Spinal cord (tissue), 10 donors: ENCODE data around the gene AK4. TPM values are rescaled to one million over a fixed set of nuclear protein-coding genes. Genes with fewer than 3 reads are reported as not detected.
"Not testable (repeated sequence)": the region's sequence is repeated elsewhere in the genome, so short reads cannot be mapped to it uniquely, and the experiment has no call there.

Experiments
- DNase-seq, 6 donors: peaks; one replicate each; pipeline versions ENCODE4 v3.0.0 to v3.0.0-alpha.2; 2013 to 2015; ENCODE audit warnings: low spot score in 6 of 6, low read depth in 4 of 6
- H3K27ac ChIP-seq: one replicate; pipeline ENCODE4 v1.5.1; 2013; ENCODE audit warnings: low read depth, low read length, control low read depth
- H3K27me3 ChIP-seq: one replicate; pipeline ENCODE4 v1.6.1; 2013; ENCODE audit warnings: low read length; ENCODE audit not compliant: control insufficient read depth, insufficient read depth
- H3K36me3 ChIP-seq: one replicate; pipeline ENCODE4 v1.6.1; 2013; ENCODE audit warnings: low read length; ENCODE audit not compliant: control insufficient read depth, insufficient read depth
- H3K4me1 ChIP-seq: one replicate; pipeline ENCODE4 v1.6.1; 2013; ENCODE audit warnings: low read length; ENCODE audit not compliant: control insufficient read depth, insufficient read depth
- H3K4me3 ChIP-seq: one replicate; pipeline ENCODE4 v1.5.1; 2013; ENCODE audit warnings: low read depth, low read length, control low read depth
- H3K9me3 ChIP-seq: one replicate; pipeline ENCODE4 v1.6.1; 2013; ENCODE audit warnings: low read length; ENCODE audit not compliant: control insufficient read depth, insufficient read depth
- WGBS: methylation state at CpG from one replicate; pipeline ENCODE4 v1.1.5; 2013; ENCODE audit warnings: missing lambda C conversion rate; ENCODE audit not compliant: insufficient coverage; 5-methylcytosine and 5-hydroxymethylcytosine counted together
- polyA plus RNA-seq, 2 donors: library from polyadenylated mRNA; unstranded; fragments of 120-200 nt; gene quantifications; one replicate each; pipeline ENCODE4 v1.2.1, GENCODE V29; 2013; ENCODE audit not compliant: insufficient read length in 2 of 2
- total RNA-seq, 2 donors: library from RNA; depleted of rRNA in 1 of 2; stranded (reverse); fragments of 120-200 nt in 1 of 2; fragments of >200 nt in 1 of 2; gene quantifications; one replicate each; pipeline versions ENCODE4 v1.2.3 to v1.2.4, GENCODE V29; 2013 to 2014
- donor health status: healthy.

The AK4 gene
- total and polyA plus RNA-seq, 4 donors, result 19.2 to 36.2 (median 26.5) TPM

- peaks cover 14% of the 10 kb centered on the region for H3K4me1 ChIP-seq
- H3K27ac ChIP-seq, result peak overlapping the region; percentile 29
- 0% methylated on average over 65 of the region's 73 CpGs for WGBS
- H3K9me3 ChIP-seq, result no peaks in the 10 kb centered on the region
- no peaks in the 10 kb centered on the region for H3K36me3 ChIP-seq
- peak in 2 of 6 donors; percentile 65 to 72 for DNase-seq
- peak overlapping the region; percentile 62 for H3K4me3 ChIP-seq
- peaks cover 20% of the 10 kb centered on the region for H3K27me3 ChIP-seq
These were observed 746 bp downstream of the AK4 start for GRCh38 chr1:65148548-65149350.

- 16% methylated on average over 5 of the region's 14 CpGs for WGBS
- Histone ChIP-seq H3K4me3 (peak overlapping the region; percentile 62), H3K36me3 (no peaks in the 10 kb centered on the region), H3K27ac (peak overlapping the region; percentile 29), H3K9me3 (no peaks in the 10 kb centered on the region), H3K27me3 (peaks cover 20% of the 10 kb centered on the region), H3K4me1 (peaks cover 14% of the 10 kb centered on the region)
- peak in 1 of 6 donors; percentile 61 for DNase-seq
These were observed 1.5 kb downstream of the AK4 start for GRCh38 chr1:65149351-65150107.

GRCh38 chr1:65150108-65150463, 2.1 kb downstream of the AK4 start:
- DNase-seq, result no peak
- Histone ChIP-seq H3K27ac (no peak overlapping the region), H3K27me3 (peaks cover 20% of the 10 kb centered on the region)

GRCh38 chr1:65150583-65151263, 2.7 kb downstream of the AK4 start:
- WGBS, result 80% methylated on average over 20 of the region's 23 CpGs
- no peaks in the 10 kb centered on the region for H3K9me3 ChIP-seq
- peaks cover 20% of the 10 kb centered on the region for H3K27me3 ChIP-seq
- DNase-seq, result peak in 1 of 6 donors; percentile 84
- H3K4me1 ChIP-seq, result peaks cover 14% of the 10 kb centered on the region
- no peaks in the 10 kb centered on the region for H3K36me3 ChIP-seq
- H3K4me3 ChIP-seq, result no peak overlapping the region
- no peak overlapping the region for H3K27ac ChIP-seq

More at GRCh38 chr1:65150108-65150463, 2.1 kb downstream of the AK4 start:
- H3K4me3 ChIP-seq, result no peak overlapping the region
- H3K9me3 ChIP-seq, result no peaks in the 10 kb centered on the region
- peaks cover 14% of the 10 kb centered on the region for H3K4me1 ChIP-seq
- no peaks in the 10 kb centered on the region for H3K36me3 ChIP-seq

GRCh38 chr1:65151641-65152040, 3.6 kb downstream of the AK4 start:
- no CpG with 5 or more reads among the region's 1 CpG for WGBS
- H3K4me1 ChIP-seq, result peaks cover 14% of the 10 kb centered on the region
- no peak for DNase-seq
- no peak overlapping the region for H3K4me3 ChIP-seq
- peaks cover 13% of the 10 kb centered on the region for H3K27me3 ChIP-seq
- no peak overlapping the region for H3K27ac ChIP-seq
- H3K36me3 ChIP-seq, result no peaks in the 10 kb centered on the region
- no peaks in the 10 kb centered on the region for H3K9me3 ChIP-seq

- Histone ChIP-seq H3K9me3 (no peaks in the 10 kb centered on the region), H3K36me3 (no peaks in the 10 kb centered on the region), H3K4me1 (peaks cover 4% of the 10 kb centered on the region), H3K27me3 (peaks cover 7% of the 10 kb centered on the region), H3K27ac (no peak overlapping the region), H3K4me3 (no peak overlapping the region)
- 94% methylated on average over 3 of the region's 4 CpGs for WGBS
- no peak for DNase-seq
These were observed 5.6 kb downstream of the AK4 start for GRCh38 chr1:65153635-65154034.

- Histone ChIP-seq H3K27me3 (no peaks in the 10 kb centered on the region), H3K4me1 (no peaks in the 10 kb centered on the region), H3K4me3 (no peak overlapping the region), H3K9me3 (no peaks in the 10 kb centered on the region), H3K27ac (no peak overlapping the region), H3K36me3 (no peaks in the 10 kb centered on the region)
- 100% methylated on average over 1 of the region's 2 CpGs for WGBS
- DNase-seq, result no peak
These were observed 9.0 kb downstream of the AK4 start for GRCh38 chr1:65156910-65157545.

- H3K4me3 ChIP-seq, result no peak overlapping the region
- DNase-seq, result no peak
- no peaks in the 10 kb centered on the region for H3K9me3 ChIP-seq
- H3K27me3 ChIP-seq, result no peaks in the 10 kb centered on the region
- H3K4me1 ChIP-seq, result no peaks in the 10 kb centered on the region
- H3K27ac ChIP-seq, result no peak overlapping the region
- no peaks in the 10 kb centered on the region for H3K36me3 ChIP-seq
- 94% methylated on average over 2 of the region's 4 CpGs for WGBS
These were observed 9.5 kb downstream of the AK4 start for GRCh38 chr1:65157546-65157941.

- not testable (repeated sequence) for DNase-seq, H3K27ac ChIP-seq, H3K27me3 ChIP-seq, H3K4me3 ChIP-seq, H3K36me3 ChIP-seq, H3K4me1 ChIP-seq, H3K9me3 ChIP-seq
- WGBS, result 94% methylated on average over 4 of the region's 4 CpGs
These were observed 11.3 kb downstream of the AK4 start for GRCh38 chr1:65159291-65159688.
